ENCODE measurements around the gene ELAVL2. TPM values are rescaled to one million over a fixed set of nuclear protein-coding genes. Genes with fewer than 3 reads are reported as not detected.
A peak's percentile ranks its signal among the peaks of the same experiment; 100 is the strongest.

The ELAVL2 gene
- total RNA-seq, 4 donors from 2014 or later, result 0.15 to 4.4 TPM; not detected in 2

GRCh38 chr9:23830929-23831730 lies 5.1 kb upstream of the ELAVL2 start:
- Histone ChIP-seq H3K4me1 (no peaks in the 10 kb centered on the region), H3K36me3 (no peaks in the 10 kb centered on the region), H3K4me3 (no peak overlapping the region), H3K27ac (no peak overlapping the region), H3K27me3 (peaks cover 0 to 47% of the 10 kb centered on the region in 2 donors), H3K9me3 (no peaks in the 10 kb centered on the region)
- no peak for DNase-seq
- TF ChIP-seq CTCF (IDR thresholded peaks at IDR 0.05) (no peak), POLR2A (IDR thresholded peaks at IDR 0.05) (no peak)
- intact Hi-C loops (cut with DNase I; ENCODE audit: low total_unique reads), result no loop called here

- H3K27me3 ChIP-seq, result peaks cover 0 to 47% of the 10 kb centered on the region in 2 donors
- no peaks in the 10 kb centered on the region for H3K9me3 ChIP-seq
- no peak for TF ChIP-seq CTCF (IDR thresholded peaks at IDR 0.05)
- TF ChIP-seq POLR2A (IDR thresholded peaks at IDR 0.05), result no peak
- no peak overlapping the region for H3K4me3 ChIP-seq
- no peak for DNase-seq
- H3K27ac ChIP-seq, result no peak overlapping the region
- intact Hi-C loops (cut with DNase I; ENCODE audit: low total_unique reads), result no loop called here
- no peaks in the 10 kb centered on the region for H3K36me3 ChIP-seq
- H3K4me1 ChIP-seq, result no peaks in the 10 kb centered on the region
Observed at GRCh38 chr9:23830476-23830805, 4.4 kb upstream of the ELAVL2 start.

GRCh38 chr9:23829580-23830475 lies 3.8 kb upstream of the ELAVL2 start:
- no peak for DNase-seq
- no peak for TF ChIP-seq CTCF (IDR thresholded peaks at IDR 0.05)
- TF ChIP-seq POLR2A (IDR thresholded peaks at IDR 0.05), result no peak
- no peaks in the 10 kb centered on the region for H3K4me1 ChIP-seq
- H3K27me3 ChIP-seq, result peaks cover 0 to 48% of the 10 kb centered on the region in 2 donors
- H3K9me3 ChIP-seq, result no peaks in the 10 kb centered on the region
- intact Hi-C loops (cut with DNase I; ENCODE audit: low total_unique reads), result no loop called here
- H3K27ac ChIP-seq, result no peak overlapping the region
- no peak overlapping the region for H3K4me3 ChIP-seq
- no peaks in the 10 kb centered on the region for H3K36me3 ChIP-seq

GRCh38 chr9:23825700-23826099 lies 340 bp downstream of the ELAVL2 start:
- peaks cover 14 to 46% of the 10 kb centered on the region in 2 donors for H3K27me3 ChIP-seq
- no peaks in the 10 kb centered on the region for H3K36me3 ChIP-seq
- DNase-seq, result no peak
- H3K4me1 ChIP-seq, result peaks cover 6 to 10% of the 10 kb centered on the region in 2 donors
- no peak overlapping the region for H3K27ac ChIP-seq
- intact Hi-C loops (cut with DNase I; ENCODE audit: low total_unique reads), result no loop called here
- TF ChIP-seq CTCF (IDR thresholded peaks at IDR 0.05) (no peak), POLR2A (IDR thresholded peaks at IDR 0.05) (no peak)
- no peaks in the 10 kb centered on the region for H3K9me3 ChIP-seq
- peak overlapping the region; percentile 9 to 38 for H3K4me3 ChIP-seq
